GM21526 (cell line): ENCODE measurements around the gene ARHGEF4.
"Not testable (repeated sequence)": the region's sequence is repeated elsewhere in the genome, so short reads cannot be mapped to it uniquely, and the experiment has no call there.

ENCODE experiments used
- ATAC-seq: cut with Tn5 transposase; IDR thresholded peaks from one replicate; pipeline ENCODE4 v1.9.1; 2021; ENCODE audit warnings: moderate library complexity; ENCODE audit not compliant: unreplicated experiment, low FRiP score

Gene ARHGEF4

GRCh38 chr2:130963849-130964793 is 127.4 kb downstream of the ARHGEF4 start:
- no peak for ATAC-seq

- ATAC-seq, result no peak
Measured at GRCh38 chr2:130964931-130965330, 128.2 kb downstream of the ARHGEF4 start.

- no peak for ATAC-seq
Measured at GRCh38 chr2:130966149-130966774, 129.5 kb downstream of the ARHGEF4 start.

GRCh38 chr2:130966775-130967490 is 130.2 kb downstream of the ARHGEF4 start:
- no peak for ATAC-seq

GRCh38 chr2:130972410-130972809 is 135.7 kb downstream of the ARHGEF4 start:
- ATAC-seq, result no peak

GRCh38 chr2:130975729-130976128 is 139.0 kb downstream of the ARHGEF4 start:
- no peak for ATAC-seq

- ATAC-seq, result no peak
Measured at GRCh38 chr2:130976591-130977237, 140.0 kb downstream of the ARHGEF4 start.

- ATAC-seq, result no peak
Measured at GRCh38 chr2:130977461-130978050, 140.8 kb downstream of the ARHGEF4 start.

- ATAC-seq, result no peak
Measured at GRCh38 chr2:130981667-130982066, 145.0 kb downstream of the ARHGEF4 start.

GRCh38 chr2:130985206-130985780 is 148.6 kb downstream of the ARHGEF4 start:
- ATAC-seq, result no peak

- ATAC-seq, result no peak
Measured at GRCh38 chr2:130985831-130986649, 149.3 kb downstream of the ARHGEF4 start.

GRCh38 chr2:130986890-130987493 is 150.3 kb downstream of the ARHGEF4 start:
- ATAC-seq, result no peak

- no peak for ATAC-seq
Measured at GRCh38 chr2:130987519-130988425, 151.1 kb downstream of the ARHGEF4 start.

- ATAC-seq, result not testable (repeated sequence)
Measured at GRCh38 chr2:130991446-130991845, 154.7 kb downstream of the ARHGEF4 start.

- ATAC-seq, result not testable (repeated sequence)
Measured at GRCh38 chr2:130992003-130992402, 155.3 kb downstream of the ARHGEF4 start.

GRCh38 chr2:130996691-130997090 is 160.0 kb downstream of the ARHGEF4 start:
- no peak for ATAC-seq

- no peak for ATAC-seq
Measured at GRCh38 chr2:130997198-130997597, 160.5 kb downstream of the ARHGEF4 start.

GRCh38 chr2:130998561-130998960 is 161.8 kb downstream of the ARHGEF4 start:
- ATAC-seq, result no peak
